ENCODE measurements around the gene P3H4.

DNA sequence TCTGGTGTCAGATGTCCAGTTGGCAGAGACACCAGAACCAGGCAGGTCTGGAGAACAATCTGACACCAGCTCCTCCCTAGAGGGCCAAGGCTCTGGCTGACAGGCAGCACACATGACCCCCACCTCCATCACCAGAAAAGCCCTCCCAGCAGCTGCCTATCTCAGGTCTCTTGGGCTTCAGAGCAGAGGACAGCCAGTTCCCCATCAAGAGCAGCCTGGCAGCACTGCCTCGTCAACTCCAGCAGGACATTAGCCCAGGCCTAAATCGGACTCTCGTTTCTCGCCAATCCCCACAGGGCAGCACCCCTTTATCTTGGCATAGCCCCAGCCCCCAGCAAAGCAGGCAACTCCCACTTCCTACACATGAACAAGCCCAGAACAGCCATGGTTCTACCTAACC, 29.6 kb downstream of the P3H4 start:
- TF ChIP-seq, protein P1, sequence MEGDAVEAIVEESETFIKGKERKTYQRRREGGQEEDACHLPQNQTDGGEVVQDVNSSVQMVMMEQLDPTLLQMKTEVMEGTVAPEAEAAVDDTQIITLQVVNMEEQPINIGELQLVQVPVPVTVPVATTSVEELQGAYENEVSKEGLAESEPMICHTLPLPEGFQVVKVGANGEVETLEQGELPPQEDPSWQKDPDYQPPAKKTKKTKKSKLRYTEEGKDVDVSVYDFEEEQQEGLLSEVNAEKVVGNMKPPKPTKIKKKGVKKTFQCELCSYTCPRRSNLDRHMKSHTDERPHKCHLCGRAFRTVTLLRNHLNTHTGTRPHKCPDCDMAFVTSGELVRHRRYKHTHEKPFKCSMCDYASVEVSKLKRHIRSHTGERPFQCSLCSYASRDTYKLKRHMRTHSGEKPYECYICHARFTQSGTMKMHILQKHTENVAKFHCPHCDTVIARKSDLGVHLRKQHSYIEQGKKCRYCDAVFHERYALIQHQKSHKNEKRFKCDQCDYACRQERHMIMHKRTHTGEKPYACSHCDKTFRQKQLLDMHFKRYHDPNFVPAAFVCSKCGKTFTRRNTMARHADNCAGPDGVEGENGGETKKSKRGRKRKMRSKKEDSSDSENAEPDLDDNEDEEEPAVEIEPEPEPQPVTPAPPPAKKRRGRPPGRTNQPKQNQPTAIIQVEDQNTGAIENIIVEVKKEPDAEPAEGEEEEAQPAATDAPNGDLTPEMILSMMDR (IDR thresholded peaks at IDR 0.05) = no peak
- no peak for TF ChIP-seq POLR2AphosphoS5 (IDR thresholded peaks at IDR 0.05)
- TF ChIP-seq EP300 (IDR thresholded peaks at IDR 0.05) = no peak

All from esophagus muscularis mucosa (tissue), 4 donors.